Calu3 (cell line): ENCODE data around the gene DHTKD1. TPM values are rescaled to one million over a fixed set of nuclear protein-coding genes. Genes with fewer than 3 reads are reported as not detected.

ENCODE experiments used
- BruUV-seq: library from RNA; stranded (reverse); fragments of 400-500 nt; replicated peaks from 2 replicates; lab custom pipeline; 2021; lab: Mats Ljungman, UMichigan
- CTCF ChIA-PET: fragments of 300-600 bp; sonication (Branson Sonifier 250); formaldehyde crosslinking; loops from one replicate; lab custom pipeline; 2022; ENCODE audit warnings: antibody characterized with exemption; lab: Charles Lee
- DNase-seq: peaks from one replicate; pipeline ENCODE4 v3.0.0; 2022
- H3K27ac Mint-ChIP-seq: one replicate; pipeline ENCODE4 v1.8.0; 2022; ENCODE audit warnings: mixed read lengths; ENCODE audit not compliant: unreplicated experiment
- H3K27me3 Mint-ChIP-seq: one replicate; pipeline ENCODE4 v1.8.0; 2022; ENCODE audit warnings: mixed read lengths; ENCODE audit not compliant: unreplicated experiment
- H3K36me3 Mint-ChIP-seq: one replicate; pipeline ENCODE4 v1.8.0; 2022; ENCODE audit warnings: mild to moderate bottlenecking, moderate library complexity, mixed read lengths; ENCODE audit not compliant: insufficient read depth, unreplicated experiment
- H3K4me1 Mint-ChIP-seq: one replicate; pipeline ENCODE4 v1.8.0; 2022; ENCODE audit warnings: mild to moderate bottlenecking, low read depth, mixed read lengths; ENCODE audit not compliant: unreplicated experiment
- H3K4me3 Mint-ChIP-seq: one replicate; pipeline ENCODE4 v1.8.0; 2022; ENCODE audit warnings: mild to moderate bottlenecking, low read depth, moderate library complexity, mixed read lengths; ENCODE audit not compliant: unreplicated experiment
- H3K9me3 Mint-ChIP-seq: one replicate; pipeline ENCODE4 v1.8.0; 2022; ENCODE audit warnings: low read depth, mixed read lengths; ENCODE audit not compliant: unreplicated experiment
- intact Hi-C: fragments of 100-400 bp; cut with micrococcal nuclease; formaldehyde crosslinking; loops from one replicate; pipeline ENCODE4 v1.10.0; 2022; ENCODE audit not compliant: unreplicated experiment
- total RNA-seq: library from RNA; stranded (reverse); gene quantifications from 2 replicates; pipeline ENCODE4 v1.2.3, GENCODE V29; 2022
- TF ChIP-seq, protein P1 (sequence below): fragments of 200-600 bp; IDR thresholded peaks from one replicate; pipeline ENCODE4 v1.8.0; 2022; ENCODE audit warnings: antibody characterized with exemption; ENCODE audit not compliant: unreplicated experiment

Gene DHTKD1
- total RNA-seq, 1 experiment from 2014 or later, result 29.4 TPM

DNA sequence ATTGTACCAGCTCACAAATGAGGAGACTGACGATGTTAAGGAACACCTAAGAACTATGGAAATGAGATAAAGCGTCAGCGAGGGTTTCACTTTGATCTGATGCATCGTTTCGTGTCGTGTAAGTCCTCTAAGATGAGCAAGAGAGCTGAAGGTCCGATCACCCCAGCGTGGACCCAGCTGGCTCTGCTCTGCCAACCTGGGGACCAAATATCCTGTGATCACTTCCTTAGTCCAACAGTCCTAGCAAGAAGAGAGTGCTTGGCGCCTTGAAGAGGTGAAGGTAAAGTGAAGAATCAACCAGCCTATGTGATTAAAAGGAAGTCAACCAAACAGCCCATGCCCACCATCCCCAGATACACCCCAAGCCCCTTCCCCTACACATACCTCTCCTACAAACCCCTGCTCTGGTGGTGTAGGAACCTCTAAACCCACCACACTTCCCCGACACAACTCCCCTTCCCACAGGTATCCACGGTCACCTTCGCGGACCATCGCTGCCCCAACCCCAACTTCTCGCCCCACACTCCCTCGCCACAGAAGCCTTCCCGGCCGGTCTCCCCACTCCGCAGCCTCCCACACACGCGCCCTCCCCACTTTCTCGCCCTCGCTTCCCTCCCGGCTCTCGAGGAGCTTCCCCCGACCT lies 26.9 kb upstream of the DHTKD1 start:
- Mint-ChIP-seq H3K36me3 (peaks cover 23% of the 10 kb centered on the region), H3K4me1 (no peaks in the 10 kb centered on the region), H3K9me3 (no peaks in the 10 kb centered on the region), H3K4me3 (peak overlapping the region; percentile 91), H3K27me3 (peaks cover 6% of the 10 kb centered on the region), H3K27ac (peak overlapping the region; percentile 93)
- peak; percentile 7 for DNase-seq
- CTCF ChIA-PET, result interaction anchor here (1.3 to 2.1 kb wide), 4 partner anchors 9 to 156 kb away, joined by 3 to 6 read pairs (median 4); partner anchors contain the start of gene DHTKD1
- TF ChIP-seq, protein P1, sequence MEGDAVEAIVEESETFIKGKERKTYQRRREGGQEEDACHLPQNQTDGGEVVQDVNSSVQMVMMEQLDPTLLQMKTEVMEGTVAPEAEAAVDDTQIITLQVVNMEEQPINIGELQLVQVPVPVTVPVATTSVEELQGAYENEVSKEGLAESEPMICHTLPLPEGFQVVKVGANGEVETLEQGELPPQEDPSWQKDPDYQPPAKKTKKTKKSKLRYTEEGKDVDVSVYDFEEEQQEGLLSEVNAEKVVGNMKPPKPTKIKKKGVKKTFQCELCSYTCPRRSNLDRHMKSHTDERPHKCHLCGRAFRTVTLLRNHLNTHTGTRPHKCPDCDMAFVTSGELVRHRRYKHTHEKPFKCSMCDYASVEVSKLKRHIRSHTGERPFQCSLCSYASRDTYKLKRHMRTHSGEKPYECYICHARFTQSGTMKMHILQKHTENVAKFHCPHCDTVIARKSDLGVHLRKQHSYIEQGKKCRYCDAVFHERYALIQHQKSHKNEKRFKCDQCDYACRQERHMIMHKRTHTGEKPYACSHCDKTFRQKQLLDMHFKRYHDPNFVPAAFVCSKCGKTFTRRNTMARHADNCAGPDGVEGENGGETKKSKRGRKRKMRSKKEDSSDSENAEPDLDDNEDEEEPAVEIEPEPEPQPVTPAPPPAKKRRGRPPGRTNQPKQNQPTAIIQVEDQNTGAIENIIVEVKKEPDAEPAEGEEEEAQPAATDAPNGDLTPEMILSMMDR, result no peak
- intact Hi-C loops, result no loop called here
- no TSS peak for BruUV-seq

DNA sequence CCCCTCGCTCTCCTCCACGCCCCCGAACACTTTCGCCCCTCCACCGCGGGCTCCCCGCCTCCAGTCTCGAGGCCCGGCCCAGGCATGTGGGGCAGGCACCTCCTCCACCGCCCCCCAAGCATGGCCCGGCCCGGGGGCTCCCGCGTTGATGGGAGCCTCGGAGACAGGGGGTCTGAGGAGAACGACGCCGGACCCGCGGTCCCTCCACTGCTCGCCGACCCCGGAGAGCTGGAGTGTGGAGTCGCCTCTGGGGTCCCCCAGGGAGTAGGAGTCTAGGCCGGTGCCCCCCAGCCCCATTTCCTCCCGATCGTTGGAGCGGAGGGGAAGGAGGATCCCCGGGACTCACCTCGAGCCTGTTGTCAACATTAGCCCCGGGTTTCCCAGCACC lies 26.4 kb upstream of the DHTKD1 start:
- intact Hi-C loops, result no loop called here
- H3K9me3 Mint-ChIP-seq, result no peaks in the 10 kb centered on the region
- H3K27me3 Mint-ChIP-seq, result peaks cover 11% of the 10 kb centered on the region
- H3K4me1 Mint-ChIP-seq, result no peaks in the 10 kb centered on the region
- H3K27ac Mint-ChIP-seq, result peak overlapping the region; percentile 93
- no TSS peak for BruUV-seq
- peak overlapping the region; percentile 91 for H3K4me3 Mint-ChIP-seq
- H3K36me3 Mint-ChIP-seq, result peaks cover 23% of the 10 kb centered on the region
- TF ChIP-seq, protein P1, result no peak
- CTCF ChIA-PET, result interaction anchor here (1.1 to 2.1 kb wide), 5 partner anchors 9 to 157 kb away, joined by 3 to 6 read pairs (median 4); partner anchors contain the start of gene DHTKD1
- peak; percentile 27 for DNase-seq

GRCh38 chr10:12042797-12043651 lies 25.7 kb upstream of the DHTKD1 start, which contains the start of gene UPF2:
TSS of gene UPF2 (minus strand) at chr10:12042809. CDS start at chr10:12035423, 7,386 bp downstream.
- peaks cover 18% of the 10 kb centered on the region for H3K27me3 Mint-ChIP-seq
- peaks cover 23% of the 10 kb centered on the region for H3K36me3 Mint-ChIP-seq
- H3K27ac Mint-ChIP-seq, result peak within 1 kb of the TSS; percentile 93
- no TSS peak for BruUV-seq
- DNase-seq, result peak; percentile 97
- CTCF ChIA-PET, result interaction anchor here (0.6 to 2.1 kb wide), 7 partner anchors 10 to 167 kb away, joined by 3 to 6 read pairs (median 4); partner anchors contain the start of gene DHTKD1
- H3K4me3 Mint-ChIP-seq, result peak within 1 kb of the TSS; percentile 91
- H3K4me1 Mint-ChIP-seq, result no peaks in the 10 kb centered on the region
- TF ChIP-seq, protein P1, result no peak
- intact Hi-C loops, result no loop called here
- H3K9me3 Mint-ChIP-seq, result no peaks in the 10 kb centered on the region

- peaks cover 21% of the 10 kb centered on the region for H3K27me3 Mint-ChIP-seq
- H3K27ac Mint-ChIP-seq, result no peak overlapping the region
- no peaks in the 10 kb centered on the region for H3K4me1 Mint-ChIP-seq
- CTCF ChIA-PET, result no interaction called here
- H3K4me3 Mint-ChIP-seq, result no peak overlapping the region
- H3K9me3 Mint-ChIP-seq, result no peaks in the 10 kb centered on the region
- intact Hi-C loops, result no loop called here
- H3K36me3 Mint-ChIP-seq, result peaks cover 23% of the 10 kb centered on the region
- DNase-seq, result no peak
- no TSS peak for BruUV-seq
- TF ChIP-seq, protein P1, result no peak
These were observed 23.2 kb upstream of the DHTKD1 start for GRCh38 chr10:12045596-12045995.
